GDM1 (cell line): ENCODE data around the gene BFAR.
"Not testable (repeated sequence)": the region's sequence is repeated elsewhere in the genome, so short reads cannot be mapped to it uniquely, and the experiment has no call there.

Experiments
- DNase-seq: peaks from one replicate; lab custom pipeline; 2025; lab: John Stamatoyannopoulos, UW

Gene BFAR

DNA sequence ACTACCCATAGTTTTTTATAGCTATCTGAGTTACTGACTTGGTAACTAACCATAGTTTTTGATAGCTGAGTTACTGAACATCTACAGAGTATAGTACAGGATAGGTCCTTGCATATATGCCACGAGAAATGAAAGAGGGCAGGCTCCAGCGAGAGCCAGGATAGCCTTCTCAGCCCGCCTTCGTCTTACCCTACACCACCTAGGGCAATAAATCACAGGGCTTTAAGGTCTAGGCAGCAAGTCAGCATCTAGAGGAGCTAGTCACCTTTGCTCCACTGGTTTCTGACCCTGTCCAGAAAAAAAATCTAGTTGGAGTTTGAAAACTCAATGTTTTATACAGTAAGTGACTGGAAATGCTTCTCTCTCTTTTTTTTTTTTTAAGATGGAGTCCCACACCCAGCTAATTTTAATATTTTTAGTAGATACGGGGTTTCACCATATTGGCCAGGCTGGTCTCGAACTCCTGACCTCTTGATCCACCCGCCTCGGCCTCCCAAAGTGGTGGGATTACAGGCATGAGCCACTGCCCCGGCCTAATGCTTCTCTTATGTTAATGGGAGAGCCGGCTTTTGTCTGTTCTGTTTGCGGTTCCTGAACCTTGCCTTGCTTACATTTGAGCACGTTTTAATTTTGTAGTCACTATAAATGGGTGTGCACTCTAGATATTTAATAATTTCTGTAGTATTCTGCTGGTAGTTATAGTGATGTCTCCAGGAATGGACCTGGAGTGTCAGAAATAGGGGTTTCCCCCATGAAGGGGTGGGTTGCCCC lies 2.8 kb downstream of the BFAR start:
- DNase-seq = no peak

DNA sequence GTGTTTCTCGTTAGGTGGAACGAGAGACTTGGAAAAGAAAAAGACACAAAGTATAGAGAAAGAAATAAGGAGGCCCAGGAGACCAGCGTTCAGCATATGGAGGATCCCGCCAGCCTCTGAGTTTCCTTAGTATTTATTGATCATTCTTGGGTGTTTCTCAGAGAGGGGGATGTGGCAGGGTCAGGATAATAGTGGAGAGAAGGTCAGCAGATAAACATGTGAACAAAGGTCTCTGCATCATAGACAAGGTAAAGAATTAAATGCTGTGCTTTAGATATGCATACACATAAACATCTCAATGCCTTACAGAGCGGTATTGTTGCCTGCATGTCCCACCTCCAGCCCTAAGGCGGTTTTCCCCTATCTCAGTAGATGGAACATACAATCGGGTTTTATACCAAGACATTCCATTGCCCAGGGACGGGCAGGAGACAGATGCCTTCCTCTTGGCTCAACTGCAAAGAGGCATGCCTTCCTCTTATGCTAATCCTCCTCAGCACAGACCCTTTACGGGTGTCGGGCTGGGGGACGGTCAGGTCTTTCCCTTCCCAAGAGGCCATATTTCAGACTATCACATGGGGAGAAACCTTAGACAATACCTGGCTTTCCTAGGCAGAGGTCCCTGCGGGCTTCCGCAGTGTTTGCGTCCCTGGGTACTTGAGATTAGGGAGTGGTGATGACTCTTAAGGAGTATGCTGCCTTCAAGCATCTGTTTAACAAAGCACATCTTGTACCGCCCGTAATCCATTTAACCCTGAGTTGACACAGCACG lies 3.6 kb downstream of the BFAR start:
- not testable (repeated sequence) for DNase-seq

DNA sequence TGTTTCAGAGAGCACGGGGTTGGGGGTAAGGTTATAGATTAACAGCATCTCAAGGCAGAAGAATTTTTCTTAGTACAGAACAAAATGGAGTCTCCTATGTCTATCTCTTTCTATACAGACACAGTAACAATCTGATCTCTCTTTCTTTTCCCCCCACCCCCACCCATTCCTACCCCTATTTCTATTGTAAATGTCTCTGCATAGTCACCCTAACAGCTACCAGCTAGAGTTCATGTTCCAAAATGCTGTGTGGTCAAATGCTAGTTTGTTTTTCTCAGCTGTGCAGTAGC lies 4.1 kb downstream of the BFAR start:
- not testable (repeated sequence) for DNase-seq

DNA sequence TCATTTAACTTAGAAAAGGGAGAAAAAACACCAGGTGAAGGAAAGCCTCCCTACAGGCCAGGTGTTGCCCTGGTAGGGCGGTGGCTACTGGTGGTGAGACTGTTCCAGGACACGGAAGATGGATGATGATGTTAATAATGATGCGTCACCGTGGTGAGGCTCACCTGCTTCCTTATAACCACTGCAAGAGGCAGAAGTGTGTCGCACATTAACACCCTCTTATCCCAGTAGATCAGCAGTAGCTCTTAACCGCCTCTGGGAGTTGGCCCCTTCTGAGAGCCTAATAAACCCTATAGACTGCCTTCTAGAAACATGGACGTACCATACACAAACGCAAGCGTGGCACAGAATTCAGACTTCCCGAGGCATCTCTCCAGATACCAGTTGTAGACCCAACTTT lies 7.8 kb downstream of the BFAR start:
- no peak for DNase-seq

DNA sequence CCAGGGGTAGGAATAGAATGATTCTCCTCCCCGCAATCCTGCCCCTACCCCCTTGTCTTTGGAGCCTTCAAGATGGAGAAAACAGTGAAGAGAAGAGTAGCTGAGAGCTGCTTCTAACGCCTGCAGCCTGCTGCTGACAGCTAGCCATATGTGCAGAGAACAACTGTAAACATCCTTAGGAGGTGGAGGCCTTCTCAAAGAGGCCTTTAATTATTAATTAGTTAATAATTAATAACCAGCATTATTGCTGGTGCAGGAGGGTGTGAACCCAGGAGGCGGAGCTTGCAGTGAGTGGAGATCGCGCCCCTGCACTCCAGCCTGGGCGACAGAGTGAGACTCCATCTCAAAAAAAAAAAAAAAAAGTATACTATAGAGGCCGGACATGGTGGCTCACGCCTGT lies 8.5 kb downstream of the BFAR start:
- DNase-seq = no peak

DNA sequence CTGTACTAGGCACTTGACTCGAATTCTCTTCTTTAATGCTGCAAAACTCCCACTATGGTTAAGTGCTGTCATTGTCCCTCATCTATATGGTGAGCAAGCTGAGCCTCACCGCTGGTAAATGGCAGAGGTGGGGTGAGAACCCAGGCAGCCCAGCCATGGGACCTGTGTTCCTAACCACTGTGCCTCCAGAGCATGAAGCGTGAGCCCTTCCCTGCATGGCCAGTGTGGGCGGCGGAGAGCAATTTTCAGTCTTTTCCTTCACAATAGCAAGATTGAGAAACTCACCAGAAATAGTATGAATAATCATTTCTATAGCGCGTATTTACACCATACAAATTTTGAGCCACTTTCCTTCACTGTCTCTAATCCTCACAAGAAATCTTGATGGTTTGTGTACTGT lies 9.2 kb downstream of the BFAR start:
- DNase-seq = no peak

DNA sequence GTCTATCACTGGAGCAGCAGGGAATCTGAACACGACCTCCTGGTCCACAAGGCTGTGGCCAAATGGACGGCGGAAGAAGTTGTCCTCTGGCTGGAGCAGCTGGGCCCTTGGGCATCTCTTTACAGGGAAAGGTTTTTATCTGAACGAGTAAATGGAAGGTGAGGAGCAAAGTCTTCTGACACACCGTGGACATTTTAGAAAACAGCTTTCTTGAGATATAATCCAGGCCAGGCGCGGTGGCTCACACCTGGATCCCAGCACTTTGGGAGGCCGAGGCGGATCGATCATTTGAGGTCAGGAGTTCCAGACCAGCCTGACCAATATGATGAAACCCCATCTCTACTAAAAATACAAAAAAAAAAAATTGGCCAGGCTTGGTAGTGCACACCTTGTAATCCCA lies 17.1 kb downstream of the BFAR start:
- no peak for DNase-seq

DNA sequence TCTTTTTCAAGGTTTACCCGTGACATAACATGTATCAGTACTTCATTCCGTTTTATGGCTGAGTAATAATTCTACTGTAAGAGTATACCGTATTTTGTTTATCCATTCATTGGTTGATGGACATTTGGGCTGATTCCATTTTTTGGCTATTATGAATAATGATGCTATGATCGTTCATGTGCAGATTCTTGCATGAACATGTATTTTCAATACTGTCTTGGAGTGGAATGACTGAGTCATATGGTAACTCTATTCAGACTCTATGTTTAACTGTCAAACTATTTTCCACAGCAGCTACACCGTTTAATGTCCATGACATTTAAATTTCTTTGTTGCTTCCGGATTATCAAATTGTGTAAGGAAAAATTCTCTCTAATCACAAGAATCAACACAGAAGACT lies 17.9 kb downstream of the BFAR start:
- no peak for DNase-seq

DNA sequence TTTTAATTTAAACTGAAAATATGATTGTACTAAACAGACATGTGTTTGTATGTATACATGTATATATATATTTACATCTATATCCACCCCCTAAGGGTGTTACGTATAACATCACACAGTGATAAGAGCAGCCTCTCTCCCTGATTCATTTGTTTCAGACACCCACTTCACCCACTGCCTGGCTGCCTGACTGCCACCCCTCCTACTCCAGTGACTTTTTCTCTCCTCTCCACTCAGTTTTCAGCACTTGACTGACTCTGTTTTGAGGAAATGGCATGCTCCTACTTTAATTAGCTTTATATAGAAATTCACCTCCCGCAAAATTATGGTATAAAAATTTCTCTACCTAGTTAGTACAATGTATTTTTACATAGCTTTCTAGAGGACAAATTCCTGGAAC lies 20.0 kb downstream of the BFAR start:
- no peak for DNase-seq

DNA sequence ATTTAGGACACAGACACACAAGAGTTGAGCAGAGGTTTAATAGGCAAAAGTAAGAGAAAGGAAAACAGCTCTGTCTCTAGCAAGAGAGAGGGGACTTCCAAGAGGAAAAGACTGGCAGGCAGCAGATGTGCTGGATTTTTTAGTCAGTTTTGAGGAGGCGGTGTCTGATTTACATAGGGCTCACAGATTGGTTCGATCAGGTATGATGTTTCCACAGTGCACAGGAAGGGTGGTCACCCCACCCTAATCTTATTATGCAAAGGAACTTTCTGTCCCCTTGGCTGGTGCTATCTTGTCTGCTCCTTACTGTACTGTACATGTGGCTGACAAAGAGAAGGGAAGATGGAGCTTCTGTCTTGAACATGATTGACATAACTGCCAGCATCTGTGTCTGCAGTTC lies 25.3 kb downstream of the BFAR start:
- DNase-seq = no peak

DNA sequence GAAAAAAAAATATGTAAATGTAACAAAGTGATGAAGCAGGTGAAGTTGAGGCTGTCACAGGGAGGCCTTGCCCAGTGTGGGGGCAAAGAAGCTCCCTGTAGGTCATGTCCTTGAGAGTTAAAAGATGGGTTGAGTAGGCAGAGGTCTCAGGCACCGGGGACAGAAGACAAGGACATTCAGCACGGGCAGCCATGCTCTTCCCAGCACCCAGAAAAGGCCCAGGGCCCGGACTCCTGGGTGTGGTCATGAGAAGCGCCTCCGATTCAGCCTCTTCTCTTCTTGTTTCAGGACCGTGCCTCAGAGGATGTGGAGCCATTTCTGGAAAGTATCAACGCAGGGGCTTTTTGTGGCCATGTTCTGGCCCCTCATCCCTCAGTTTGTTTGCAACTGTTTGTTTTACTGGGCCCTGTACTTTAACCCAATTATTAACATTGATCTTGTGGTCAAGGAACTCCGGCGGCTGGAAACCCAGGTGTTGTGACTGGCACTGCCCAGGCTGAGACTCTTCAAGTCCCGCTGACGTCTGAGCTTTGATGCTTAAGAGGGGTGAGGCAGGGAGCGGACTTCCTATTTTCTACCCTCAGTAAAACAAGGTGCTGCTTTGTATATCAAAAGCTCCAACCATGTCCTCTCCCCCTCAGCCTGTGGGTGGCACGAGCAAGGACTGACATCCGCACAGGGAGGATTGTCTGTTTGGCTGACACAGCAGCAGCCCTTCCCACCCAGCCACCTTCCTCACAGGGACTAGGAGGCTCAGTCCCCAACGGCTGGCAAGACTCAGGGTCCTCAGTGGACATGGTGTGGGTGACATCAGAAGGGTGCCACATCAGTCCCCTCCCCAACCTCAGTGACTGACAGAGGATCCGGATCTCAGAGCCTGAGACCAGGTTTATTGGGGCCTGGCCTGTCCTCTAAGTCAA lies 34.9 kb downstream of the BFAR start:
- DNase-seq = no peak

DNA sequence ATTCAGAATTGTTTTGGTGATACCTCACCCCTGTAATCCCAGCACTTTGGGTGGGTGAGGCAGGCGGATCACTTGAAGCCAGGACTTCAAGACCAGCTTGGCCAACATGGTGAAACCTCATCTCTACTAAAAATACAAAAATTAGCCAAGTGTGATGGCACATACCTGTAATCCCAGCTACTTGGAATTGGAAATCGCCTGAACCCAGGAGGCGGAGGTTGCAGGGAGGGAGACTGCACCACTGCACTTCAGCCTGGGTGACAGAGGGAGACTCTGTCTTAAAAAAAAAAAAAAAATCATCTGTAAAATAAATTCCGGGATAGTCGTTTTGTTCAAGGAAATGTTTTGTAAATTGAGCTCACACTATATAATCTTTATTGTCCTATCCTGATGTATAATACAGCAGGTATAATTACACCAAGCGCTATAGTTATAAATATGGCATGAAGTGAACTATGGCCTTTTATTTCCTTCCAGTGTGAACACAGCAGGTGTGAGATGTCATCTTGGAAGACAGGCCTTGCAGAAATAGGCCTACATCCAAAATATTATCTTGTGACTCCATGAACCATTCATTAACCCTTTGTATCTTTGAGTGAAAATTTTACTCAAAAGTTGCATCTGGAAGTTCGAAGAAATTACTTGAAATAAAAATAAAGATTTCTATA lies 35.9 kb downstream of the BFAR start:
- no peak for DNase-seq

DNA sequence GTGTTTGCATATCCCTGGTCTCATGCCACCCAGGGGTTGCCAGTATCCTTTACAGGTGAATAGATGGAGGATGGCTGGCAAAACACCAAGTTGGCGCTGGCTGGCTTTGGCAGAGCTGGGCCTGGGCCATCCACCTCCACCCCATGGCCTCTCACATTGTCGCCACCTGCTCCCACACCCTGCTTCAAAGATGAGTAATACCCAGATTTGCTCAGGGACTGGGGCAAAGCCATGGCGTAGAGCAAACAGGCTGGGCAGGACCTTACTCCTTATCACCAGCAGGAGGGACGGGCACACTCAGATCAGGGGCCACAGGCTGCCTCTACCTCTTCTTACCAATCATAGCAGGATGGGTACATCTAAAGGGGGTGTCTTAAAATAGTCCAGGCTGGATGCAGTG lies 37.0 kb downstream of the BFAR start:
- DNase-seq = no peak

DNA sequence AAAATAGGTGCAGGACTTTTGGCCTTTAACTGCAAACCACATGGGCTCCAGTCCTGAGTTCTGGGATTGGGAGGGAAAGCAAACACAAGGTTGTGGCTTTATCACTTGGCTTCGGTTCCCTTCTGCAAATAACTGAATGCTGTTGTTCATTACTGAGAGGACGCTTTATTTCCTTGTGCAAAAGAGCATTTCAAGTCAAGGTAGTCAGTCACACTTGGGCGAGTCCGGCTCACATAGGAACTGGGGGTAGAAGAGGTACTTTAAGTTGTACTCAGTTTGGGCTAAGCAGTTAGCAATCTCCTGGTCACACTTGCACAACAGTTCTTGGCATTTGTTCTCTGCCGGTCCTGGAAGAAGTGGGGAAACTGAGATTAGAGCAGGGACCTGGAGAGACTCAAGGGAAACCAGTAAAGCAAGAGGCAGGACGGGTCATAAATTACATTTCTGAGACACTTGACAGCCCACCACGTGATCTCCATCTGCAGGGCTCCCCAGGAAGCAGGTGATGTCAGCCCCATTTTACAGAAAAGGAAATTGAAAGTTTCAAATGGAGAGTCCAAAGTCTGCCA lies 39.7 kb downstream of the BFAR start:
- DNase-seq = no peak

DNA sequence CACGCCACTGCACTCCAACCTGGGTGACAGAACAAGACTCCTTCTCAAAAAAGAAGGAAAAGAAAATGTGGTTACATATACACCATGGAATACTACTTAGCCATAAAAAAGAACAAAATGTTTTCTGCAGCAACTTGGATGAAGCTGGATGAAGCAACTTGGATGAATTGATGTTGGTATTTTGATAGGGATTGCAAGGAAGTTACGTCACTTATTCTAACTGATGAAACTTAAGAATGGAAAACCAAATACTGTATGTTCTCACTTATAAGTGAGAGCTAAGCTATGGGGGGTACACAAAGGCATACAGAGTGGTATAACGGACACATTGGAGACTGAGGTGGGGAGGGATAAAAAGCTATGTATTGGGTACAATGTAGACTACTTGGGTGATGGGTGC lies 43.9 kb downstream of the BFAR start:
- DNase-seq = no peak

DNA sequence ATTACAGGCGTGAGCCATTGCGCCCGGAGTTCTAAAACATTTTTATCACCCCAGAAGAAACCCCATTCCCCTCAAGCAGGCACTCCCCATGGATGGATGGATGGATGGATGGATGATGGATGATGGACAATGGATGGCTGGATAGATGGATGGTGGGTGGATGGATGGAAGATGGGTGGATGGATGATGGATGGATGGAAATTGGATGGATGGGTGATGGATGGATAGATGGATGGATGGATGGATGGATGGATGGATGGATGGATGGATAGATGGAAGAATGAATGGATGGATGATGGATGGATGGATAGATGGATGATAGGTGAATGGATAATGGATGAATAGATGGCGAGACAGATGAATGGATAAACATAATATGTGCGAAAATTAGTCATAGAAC lies 44.9 kb downstream of the BFAR start:
- DNase-seq = no peak

DNA sequence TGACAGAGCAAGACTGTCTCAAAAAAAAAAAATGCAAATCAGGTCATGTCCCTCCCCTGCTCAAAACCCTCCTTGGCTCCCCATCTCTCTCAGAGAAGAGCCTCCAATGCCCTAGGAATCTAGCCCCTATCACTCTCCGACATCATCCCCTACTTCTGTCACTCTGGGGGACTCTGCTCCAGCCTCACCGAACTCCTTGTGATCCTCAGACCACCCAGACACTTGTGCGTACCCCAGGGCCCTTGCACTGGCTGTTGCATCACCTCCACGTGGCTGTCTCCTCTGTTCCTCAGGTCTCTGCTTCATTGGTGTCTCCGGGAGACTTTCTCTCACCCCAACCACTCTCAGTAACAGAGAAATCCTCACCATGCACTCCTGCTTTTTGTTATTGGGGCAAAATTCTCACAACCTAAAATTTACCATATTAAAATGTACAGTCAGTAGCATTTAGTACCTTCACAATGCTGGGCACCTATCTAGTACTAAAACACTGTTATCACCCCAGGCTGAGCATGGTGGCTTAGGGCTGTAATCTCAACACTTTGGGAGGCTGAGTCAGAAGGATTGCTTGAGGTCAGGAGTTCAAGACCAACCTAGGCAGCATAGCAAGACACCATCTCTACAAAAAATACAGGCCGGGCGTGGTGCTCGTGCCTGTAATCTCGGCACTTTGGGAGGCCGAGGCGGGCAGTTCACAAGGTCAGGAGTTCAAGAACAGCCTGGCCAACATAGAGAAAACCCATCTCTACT lies 46.2 kb downstream of the BFAR start:
- no peak for DNase-seq

DNA sequence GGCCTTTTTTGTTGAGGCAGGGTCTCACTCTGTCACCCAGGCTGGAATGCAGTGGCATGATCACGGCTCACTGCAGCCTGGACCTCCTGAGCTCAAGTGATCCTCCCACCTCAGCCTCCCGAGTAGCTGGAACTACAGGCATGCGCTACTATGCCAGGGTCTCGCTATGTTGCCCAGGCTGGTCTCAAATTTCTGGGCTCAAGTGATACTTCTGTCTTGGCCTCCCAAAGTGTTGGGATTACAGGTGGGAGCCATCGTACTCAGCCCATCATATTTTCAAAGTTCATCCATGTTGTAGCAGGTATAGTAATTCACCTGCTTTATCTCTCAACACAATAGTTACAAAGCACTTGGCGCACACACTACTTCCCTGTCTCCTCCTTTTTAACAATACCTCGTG lies 47.6 kb downstream of the BFAR start:
- DNase-seq = not testable (repeated sequence)

DNA sequence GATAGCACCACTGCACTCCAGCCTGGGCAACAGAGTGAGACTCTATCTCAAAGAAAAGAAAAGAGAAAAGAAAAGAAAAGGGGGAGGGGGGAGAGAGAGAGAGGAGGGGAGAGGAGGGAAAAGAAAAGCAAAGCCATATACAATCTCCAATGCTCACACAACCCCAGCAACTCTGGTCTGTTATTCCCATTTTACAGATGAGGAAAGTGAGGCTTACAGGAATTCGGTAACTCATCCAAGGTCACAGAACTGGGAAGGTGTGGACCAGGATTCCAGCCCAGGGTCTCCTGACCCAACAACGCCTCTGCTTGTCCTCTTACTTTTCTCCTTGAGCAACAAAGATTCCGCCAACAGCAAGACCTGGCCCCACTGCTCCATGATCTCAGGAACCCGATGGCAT lies 48.4 kb downstream of the BFAR start:
- DNase-seq = no peak

DNA sequence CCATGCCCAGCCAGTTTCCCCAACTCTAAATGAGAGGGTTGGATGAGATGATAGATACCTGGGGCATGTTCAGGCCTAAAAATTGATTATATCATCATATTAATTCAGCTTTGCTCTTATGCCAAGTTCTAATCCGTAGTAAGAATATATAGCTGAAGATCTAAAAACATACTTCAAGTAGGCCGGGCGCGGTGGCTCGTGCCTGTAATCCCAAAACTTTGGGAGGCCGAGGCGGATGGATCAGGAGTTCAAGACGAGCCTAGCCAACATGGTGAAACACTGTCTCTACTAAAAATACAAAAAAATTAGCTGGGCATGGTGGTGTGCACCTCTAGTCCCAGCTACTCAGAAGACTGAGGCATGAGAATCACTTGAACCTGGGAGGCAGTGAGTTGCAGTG lies 49.4 kb downstream of the BFAR start:
- no peak for DNase-seq
